Middle frontal gyrus (tissue), 1 donor: ENCODE measurements around the gene TRAPPC8.

Experiments
- DNase-seq: peaks from one replicate; pipeline ENCODE4 v3.0.0-alpha.2; 2015; ENCODE audit warnings: low spot score; ENCODE audit errors: extremely low spot score

Gene TRAPPC8

DNA sequence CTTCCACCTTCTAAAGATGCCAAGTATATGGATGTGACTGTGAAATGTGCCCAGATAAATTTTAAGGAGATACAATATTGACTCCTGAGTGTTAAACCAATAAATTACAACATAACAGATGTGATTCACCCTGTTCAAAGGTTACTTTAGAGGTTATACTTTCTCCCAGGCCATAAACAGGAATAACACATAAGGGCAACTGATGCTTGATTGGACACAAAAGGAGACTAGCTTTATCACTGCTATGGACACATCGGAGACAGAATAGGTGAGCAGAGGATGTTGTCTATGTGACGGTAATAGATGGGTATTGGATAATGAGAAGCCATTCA, 150.4 kb downstream of the TRAPPC8 start:
- DNase-seq = no peak

DNA sequence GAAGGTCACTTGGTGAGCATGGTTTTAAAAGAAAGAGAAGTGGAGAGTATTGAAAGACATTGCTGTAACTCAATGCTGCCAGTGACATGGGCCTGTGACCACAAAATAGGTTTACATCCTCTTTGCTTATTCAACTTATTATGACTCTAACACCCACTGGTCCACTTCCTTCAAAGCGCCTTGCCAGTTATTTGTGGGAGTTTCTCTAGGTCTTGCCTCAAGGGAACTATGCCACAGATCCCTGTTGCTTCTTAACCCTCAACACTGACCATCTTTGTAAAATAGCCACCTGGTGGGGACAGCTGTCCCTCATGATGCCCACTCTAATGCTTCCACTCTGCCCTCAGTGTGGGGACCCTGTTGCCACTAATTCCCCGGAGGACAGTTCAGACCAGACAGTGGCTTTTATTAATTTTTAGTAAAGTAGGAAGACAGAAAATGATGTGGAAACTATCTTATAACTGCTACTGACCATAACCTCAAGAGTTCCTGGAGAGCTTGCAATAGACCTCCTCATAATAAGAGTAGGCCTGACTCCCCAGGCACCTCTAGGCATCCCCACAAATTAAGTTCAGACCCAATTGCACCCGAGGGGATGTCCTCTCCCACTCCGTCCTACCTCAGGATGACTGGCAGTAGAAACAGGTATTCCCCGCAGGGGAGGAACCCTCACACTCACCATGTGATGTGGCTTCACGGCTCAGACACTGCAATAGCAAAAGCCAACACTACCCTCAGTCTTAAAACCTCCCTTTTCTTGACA, 150.9 kb downstream of the TRAPPC8 start:
- no peak for DNase-seq

DNA sequence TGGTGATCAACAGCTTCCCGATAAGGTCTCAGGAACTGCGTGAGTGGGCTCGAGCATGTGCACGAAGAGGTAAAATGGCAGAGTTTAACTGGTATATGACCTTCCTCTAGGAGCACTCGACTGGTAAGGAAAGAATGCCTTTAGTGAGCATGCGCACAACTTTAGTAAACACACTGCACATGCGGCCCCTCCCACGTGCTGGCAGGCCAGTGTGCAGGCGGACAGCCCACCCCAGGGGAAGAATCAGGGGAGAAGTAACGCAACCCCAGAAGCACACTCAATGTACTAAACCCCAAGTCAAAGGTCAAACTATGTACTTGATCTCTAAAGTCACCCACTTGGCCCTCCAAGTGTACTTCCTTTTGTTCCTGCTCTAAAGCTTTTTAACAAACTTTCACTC, 153.5 kb downstream of the TRAPPC8 start:
- no peak for DNase-seq

DNA sequence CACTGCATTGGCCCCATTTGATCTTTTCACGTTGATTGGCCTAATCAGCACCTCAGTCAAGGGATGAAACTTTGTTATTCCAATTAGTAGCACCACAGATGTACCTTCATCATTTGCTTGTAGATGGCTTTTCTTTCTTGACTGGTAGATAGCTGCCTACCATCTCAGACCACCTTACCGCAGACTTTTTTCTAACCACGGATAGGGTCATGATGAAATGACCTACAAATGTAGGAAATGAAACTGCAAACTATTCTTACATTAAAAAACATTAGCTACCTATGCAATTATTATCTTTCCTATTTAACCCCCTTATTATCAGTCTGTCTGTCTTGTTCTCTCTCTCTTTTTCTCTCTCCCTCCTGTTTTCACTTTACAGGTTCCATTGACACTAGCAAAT, 159.9 kb downstream of the TRAPPC8 start:
- no peak for DNase-seq
